Measurements from ENCODE around the gene CNOT4.

GRCh38 chr7:135330088-135330487 is 179.8 kb downstream of the CNOT4 start:
- TF ChIP-seq TAF1 (IDR thresholded peaks at IDR 0.05; ENCODE audit: low read depth): no peak
- TF ChIP-seq, protein P1, sequence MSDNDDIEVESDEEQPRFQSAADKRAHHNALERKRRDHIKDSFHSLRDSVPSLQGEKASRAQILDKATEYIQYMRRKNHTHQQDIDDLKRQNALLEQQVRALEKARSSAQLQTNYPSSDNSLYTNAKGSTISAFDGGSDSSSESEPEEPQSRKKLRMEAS (IDR thresholded peaks at IDR 0.05): no peak
- TF ChIP-seq EP300 (IDR thresholded peaks at IDR 0.05; ENCODE audit: borderline replicate concordance): no peak
- TF ChIP-seq FOXM1 (IDR thresholded peaks at IDR 0.05; ENCODE audit: borderline replicate concordance, low read depth): no peak
- no peak for TF ChIP-seq RAD21 (IDR thresholded peaks at IDR 0.05; ENCODE audit: low read depth)
- TF ChIP-seq YY1 (IDR thresholded peaks at IDR 0.05; ENCODE audit: low read depth): no peak
- TF ChIP-seq NFIC (IDR thresholded peaks at IDR 0.05): no peak
- TF ChIP-seq TCF12 (IDR thresholded peaks at IDR 0.05; ENCODE audit: low read depth): no peak
- TF ChIP-seq CREB1 (IDR thresholded peaks at IDR 0.05; ENCODE audit: low read depth): no peak
- TF ChIP-seq, protein P2, sequence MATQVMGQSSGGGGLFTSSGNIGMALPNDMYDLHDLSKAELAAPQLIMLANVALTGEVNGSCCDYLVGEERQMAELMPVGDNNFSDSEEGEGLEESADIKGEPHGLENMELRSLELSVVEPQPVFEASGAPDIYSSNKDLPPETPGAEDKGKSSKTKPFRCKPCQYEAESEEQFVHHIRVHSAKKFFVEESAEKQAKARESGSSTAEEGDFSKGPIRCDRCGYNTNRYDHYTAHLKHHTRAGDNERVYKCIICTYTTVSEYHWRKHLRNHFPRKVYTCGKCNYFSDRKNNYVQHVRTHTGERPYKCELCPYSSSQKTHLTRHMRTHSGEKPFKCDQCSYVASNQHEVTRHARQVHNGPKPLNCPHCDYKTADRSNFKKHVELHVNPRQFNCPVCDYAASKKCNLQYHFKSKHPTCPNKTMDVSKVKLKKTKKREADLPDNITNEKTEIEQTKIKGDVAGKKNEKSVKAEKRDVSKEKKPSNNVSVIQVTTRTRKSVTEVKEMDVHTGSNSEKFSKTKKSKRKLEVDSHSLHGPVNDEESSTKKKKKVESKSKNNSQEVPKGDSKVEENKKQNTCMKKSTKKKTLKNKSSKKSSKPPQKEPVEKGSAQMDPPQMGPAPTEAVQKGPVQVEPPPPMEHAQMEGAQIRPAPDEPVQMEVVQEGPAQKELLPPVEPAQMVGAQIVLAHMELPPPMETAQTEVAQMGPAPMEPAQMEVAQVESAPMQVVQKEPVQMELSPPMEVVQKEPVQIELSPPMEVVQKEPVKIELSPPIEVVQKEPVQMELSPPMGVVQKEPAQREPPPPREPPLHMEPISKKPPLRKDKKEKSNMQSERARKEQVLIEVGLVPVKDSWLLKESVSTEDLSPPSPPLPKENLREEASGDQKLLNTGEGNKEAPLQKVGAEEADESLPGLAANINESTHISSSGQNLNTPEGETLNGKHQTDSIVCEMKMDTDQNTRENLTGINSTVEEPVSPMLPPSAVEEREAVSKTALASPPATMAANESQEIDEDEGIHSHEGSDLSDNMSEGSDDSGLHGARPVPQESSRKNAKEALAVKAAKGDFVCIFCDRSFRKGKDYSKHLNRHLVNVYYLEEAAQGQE (IDR thresholded peaks at IDR 0.05; ENCODE audit: low read depth): no peak
- TF ChIP-seq CEBPB (IDR thresholded peaks at IDR 0.05): no peak
- no peak for TF ChIP-seq USF1 (IDR thresholded peaks at IDR 0.05)
- TF ChIP-seq TEAD4 (IDR thresholded peaks at IDR 0.05): no peak
